Measurements from ENCODE around the gene YPEL3.
A peak's percentile ranks its signal among the peaks of the same experiment; 100 is the strongest.

Gene YPEL3

GRCh38 chr16:30110661-30111060 lies 14.6 kb upstream of the YPEL3 start:
- DNase-seq (ENCODE audit: insufficient read length, low spot score) = no peak
- TF ChIP-seq SPI1 (IDR thresholded peaks at IDR 0.05; ENCODE audit: low read depth, low read length) (no peak), POU2F2 (IDR thresholded peaks at IDR 0.05; ENCODE audit: low read depth, low read length) (no peak), POLR2AphosphoS5 (IDR thresholded peaks at IDR 0.05; ENCODE audit: low read depth, low read length) (no peak), PAX5 (IDR thresholded peaks at IDR 0.05; ENCODE audit: insufficient read depth, low read length, severe bottlenecking) (no peak), POLR2A (IDR thresholded peaks at IDR 0.05; ENCODE audit: low read depth, low read length) (no peak), TAF1 (IDR thresholded peaks at IDR 0.05; ENCODE audit: low read depth, low read length) (no peak)
- no peak for FAIRE-seq

- DNase-seq (ENCODE audit: insufficient read length, low spot score) = no peak
- no peak for TF ChIP-seq TAF1 (IDR thresholded peaks at IDR 0.05; ENCODE audit: low read depth, low read length)
- TF ChIP-seq POU2F2 (IDR thresholded peaks at IDR 0.05; ENCODE audit: low read depth, low read length) = no peak
- no peak for TF ChIP-seq PAX5 (IDR thresholded peaks at IDR 0.05; ENCODE audit: insufficient read depth, low read length, severe bottlenecking)
- no peak for TF ChIP-seq POLR2A (IDR thresholded peaks at IDR 0.05; ENCODE audit: low read depth, low read length)
- no peak for TF ChIP-seq SPI1 (IDR thresholded peaks at IDR 0.05; ENCODE audit: low read depth, low read length)
- no peak for TF ChIP-seq POLR2AphosphoS5 (IDR thresholded peaks at IDR 0.05; ENCODE audit: low read depth, low read length)
Measured at GRCh38 chr16:30108059-30108850, 12.2 kb upstream of the YPEL3 start.

DNA sequence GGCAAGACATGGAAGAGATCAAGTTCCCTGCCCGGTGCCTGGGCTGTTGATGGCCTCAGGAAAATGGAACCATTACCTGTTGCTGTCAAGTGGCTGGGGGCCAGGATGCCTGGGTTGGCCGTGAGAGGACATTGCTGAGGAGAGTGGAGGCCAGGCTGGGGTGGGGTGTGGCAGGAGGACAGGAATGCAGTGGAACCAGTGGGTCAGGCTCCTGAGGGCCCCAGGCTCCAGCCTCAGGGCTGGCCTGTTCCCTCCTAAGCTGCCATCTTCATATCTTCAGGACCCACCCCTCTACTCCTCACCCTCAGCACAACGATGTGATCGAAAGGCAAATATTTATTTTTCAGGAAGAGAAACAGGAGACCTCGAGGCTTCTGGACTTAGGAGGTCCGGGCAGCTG lies 8.5 kb upstream of the YPEL3 start:
- FAIRE-seq = no peak
- no peak for TF ChIP-seq PAX5 (IDR thresholded peaks at IDR 0.05; ENCODE audit: insufficient read depth, low read length, severe bottlenecking)
- TF ChIP-seq POLR2AphosphoS5 (IDR thresholded peaks at IDR 0.05; ENCODE audit: low read depth, low read length) = no peak
- TF ChIP-seq POLR2A (IDR thresholded peaks at IDR 0.05; ENCODE audit: low read depth, low read length) = no peak
- TF ChIP-seq SPI1 (IDR thresholded peaks at IDR 0.05; ENCODE audit: low read depth, low read length) = no peak
- TF ChIP-seq POU2F2 (IDR thresholded peaks at IDR 0.05; ENCODE audit: low read depth, low read length) = no peak
- no peak for TF ChIP-seq TAF1 (IDR thresholded peaks at IDR 0.05; ENCODE audit: low read depth, low read length)
- DNase-seq (ENCODE audit: insufficient read length, low spot score) = no peak

More at GRCh38 chr16:30108059-30108850, 12.2 kb upstream of the YPEL3 start:
- FAIRE-seq = no peak

GRCh38 chr16:30104090-30104489 lies 8.1 kb upstream of the YPEL3 start:
- no peak for TF ChIP-seq TAF1 (IDR thresholded peaks at IDR 0.05; ENCODE audit: low read depth, low read length)
- no peak for TF ChIP-seq PAX5 (IDR thresholded peaks at IDR 0.05; ENCODE audit: insufficient read depth, low read length, severe bottlenecking)
- no peak for TF ChIP-seq POLR2AphosphoS5 (IDR thresholded peaks at IDR 0.05; ENCODE audit: low read depth, low read length)
- TF ChIP-seq POU2F2 (IDR thresholded peaks at IDR 0.05; ENCODE audit: low read depth, low read length) = no peak
- no peak for TF ChIP-seq SPI1 (IDR thresholded peaks at IDR 0.05; ENCODE audit: low read depth, low read length)
- TF ChIP-seq POLR2A (IDR thresholded peaks at IDR 0.05; ENCODE audit: low read depth, low read length) = no peak
- FAIRE-seq = no peak
- no peak for DNase-seq (ENCODE audit: insufficient read length, low spot score)

- FAIRE-seq = no peak
- no peak for DNase-seq (ENCODE audit: insufficient read length, low spot score)
- no peak for TF ChIP-seq POU2F2 (IDR thresholded peaks at IDR 0.05; ENCODE audit: low read depth, low read length)
- TF ChIP-seq SPI1 (IDR thresholded peaks at IDR 0.05; ENCODE audit: low read depth, low read length) = peak; percentile 65
- TF ChIP-seq POLR2AphosphoS5 (IDR thresholded peaks at IDR 0.05; ENCODE audit: low read depth, low read length) = no peak
- TF ChIP-seq TAF1 (IDR thresholded peaks at IDR 0.05; ENCODE audit: low read depth, low read length) = no peak
- TF ChIP-seq POLR2A (IDR thresholded peaks at IDR 0.05; ENCODE audit: low read depth, low read length) = no peak
- TF ChIP-seq PAX5 (IDR thresholded peaks at IDR 0.05; ENCODE audit: insufficient read depth, low read length, severe bottlenecking) = no peak
Measured at GRCh38 chr16:30096862-30097563, 1.0 kb upstream of the YPEL3 start.

DNA sequence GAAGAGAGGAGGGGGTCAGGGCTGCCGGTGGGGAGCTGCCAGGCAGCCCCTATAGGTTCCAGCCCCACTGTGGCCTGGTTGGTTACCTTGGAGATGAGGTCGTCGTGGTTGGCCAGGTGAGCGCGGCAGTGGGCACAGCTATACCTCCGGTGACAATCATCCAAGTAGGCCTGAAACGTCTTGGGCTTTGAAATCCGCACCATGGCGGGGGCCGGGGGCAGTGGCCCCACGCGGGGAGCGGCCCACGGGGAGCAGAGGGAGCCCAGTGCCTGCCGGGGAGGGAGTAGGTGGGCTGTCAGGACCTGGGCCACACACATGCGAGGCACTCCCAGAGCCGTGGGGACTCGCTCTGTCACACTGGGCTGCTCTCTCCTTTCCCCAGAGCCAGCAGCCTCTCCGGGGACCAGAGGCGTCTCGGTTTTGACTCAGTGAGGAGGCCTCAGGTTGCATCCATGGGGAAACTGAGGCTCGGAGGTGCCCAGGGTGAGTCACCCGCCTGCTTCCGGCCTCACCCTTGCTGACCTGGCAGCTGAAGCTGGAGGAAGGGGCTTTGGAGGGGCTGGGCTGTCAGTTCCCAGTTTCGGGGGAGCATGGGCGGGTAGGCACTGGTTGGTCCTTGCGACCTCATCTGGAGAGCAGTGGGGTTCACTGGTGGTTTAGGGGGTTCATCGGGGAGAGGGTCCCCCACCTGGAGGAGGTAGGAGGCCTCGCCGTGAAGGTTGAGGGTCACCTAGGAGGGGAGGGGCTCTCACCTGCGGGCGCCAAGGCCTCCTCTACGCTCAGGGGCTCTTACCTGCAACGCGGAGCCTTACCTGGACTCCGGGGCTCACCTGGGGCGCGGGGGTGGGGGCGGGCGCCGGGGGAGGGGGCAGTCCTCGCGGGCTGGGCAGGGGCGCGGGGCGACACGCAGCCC lies 591 bp downstream of the YPEL3 start:
- no peak for DNase-seq (ENCODE audit: insufficient read length, low spot score)
- TF ChIP-seq POU2F2 (IDR thresholded peaks at IDR 0.05; ENCODE audit: low read depth, low read length) = no peak
- no peak for TF ChIP-seq TAF1 (IDR thresholded peaks at IDR 0.05; ENCODE audit: low read depth, low read length)
- TF ChIP-seq SPI1 (IDR thresholded peaks at IDR 0.05; ENCODE audit: low read depth, low read length) = no peak
- no peak for TF ChIP-seq POLR2A (IDR thresholded peaks at IDR 0.05; ENCODE audit: low read depth, low read length)
- no peak for TF ChIP-seq POLR2AphosphoS5 (IDR thresholded peaks at IDR 0.05; ENCODE audit: low read depth, low read length)
- no peak for TF ChIP-seq PAX5 (IDR thresholded peaks at IDR 0.05; ENCODE audit: insufficient read depth, low read length, severe bottlenecking)
- no peak for FAIRE-seq

DNA sequence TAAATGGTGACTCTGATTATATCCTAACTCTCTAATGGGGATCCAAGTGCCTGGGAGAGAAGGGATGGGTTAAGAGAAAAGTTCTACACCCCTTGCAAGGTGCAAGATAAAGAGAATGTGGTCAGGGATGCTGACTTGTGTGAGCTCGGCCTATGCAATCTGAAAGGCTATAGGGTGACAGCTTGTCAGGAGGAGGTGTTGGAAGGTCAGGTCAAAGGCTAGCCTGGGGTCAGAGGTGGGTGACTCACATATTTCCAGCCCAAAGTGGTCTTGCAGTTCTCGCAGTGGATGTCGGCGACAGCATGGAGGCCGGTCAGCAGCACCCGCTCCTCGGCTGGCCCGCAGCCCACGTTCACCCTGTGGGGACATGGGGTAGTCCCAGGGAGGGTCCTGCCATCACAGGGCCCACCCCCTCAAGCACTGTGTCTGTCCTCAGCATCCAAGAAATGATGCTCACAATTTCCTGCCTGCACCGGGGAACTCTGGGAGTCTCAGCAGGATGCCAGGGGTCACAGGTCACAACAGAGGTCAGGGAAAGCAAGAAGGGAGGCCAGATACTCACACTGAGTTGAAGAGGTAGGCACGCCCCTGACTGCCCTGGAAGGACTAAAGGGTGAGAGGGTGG lies 1.4 kb downstream of the YPEL3 start:
- TF ChIP-seq PAX5 (IDR thresholded peaks at IDR 0.05; ENCODE audit: insufficient read depth, low read length, severe bottlenecking) = no peak
- TF ChIP-seq POLR2A (IDR thresholded peaks at IDR 0.05; ENCODE audit: low read depth, low read length) = no peak
- FAIRE-seq = no peak
- no peak for DNase-seq (ENCODE audit: insufficient read length, low spot score)

GRCh38 chr16:30092373-30093010 lies 3.5 kb downstream of the YPEL3 start:
- peak; percentile 86 for DNase-seq (ENCODE audit: insufficient read length, low spot score)
- FAIRE-seq = no peak
- TF ChIP-seq TAF1 (IDR thresholded peaks at IDR 0.05; ENCODE audit: low read depth, low read length) (0 out of 2 replicates have a peak, but pooled peaks have one; percentile 12), PAX5 (IDR thresholded peaks at IDR 0.05; ENCODE audit: insufficient read depth, low read length, severe bottlenecking) (no peak), SPI1 (IDR thresholded peaks at IDR 0.05; ENCODE audit: low read depth, low read length) (peak; percentile 67), POLR2AphosphoS5 (IDR thresholded peaks at IDR 0.05; ENCODE audit: low read depth, low read length) (no peak; the same call in 1 of the 2 replicates), POU2F2 (IDR thresholded peaks at IDR 0.05; ENCODE audit: low read depth, low read length) (peak; percentile 77; the same call in 1 of the 2 replicates), POLR2A (IDR thresholded peaks at IDR 0.05; ENCODE audit: low read depth, low read length) (peak; percentile 36; the same call in 1 of the 2 replicates)

All from GM12891 (cell line).